GM18519 (cell line): ENCODE data around the gene NPB.

Experiments used
- ATAC-seq: cut with Tn5 transposase; IDR thresholded peaks from one replicate; pipeline ENCODE4 v1.9.1; 2021; ENCODE audit warnings: mild to moderate bottlenecking, moderate library complexity; ENCODE audit not compliant: unreplicated experiment, low FRiP score

NPB gene

DNA sequence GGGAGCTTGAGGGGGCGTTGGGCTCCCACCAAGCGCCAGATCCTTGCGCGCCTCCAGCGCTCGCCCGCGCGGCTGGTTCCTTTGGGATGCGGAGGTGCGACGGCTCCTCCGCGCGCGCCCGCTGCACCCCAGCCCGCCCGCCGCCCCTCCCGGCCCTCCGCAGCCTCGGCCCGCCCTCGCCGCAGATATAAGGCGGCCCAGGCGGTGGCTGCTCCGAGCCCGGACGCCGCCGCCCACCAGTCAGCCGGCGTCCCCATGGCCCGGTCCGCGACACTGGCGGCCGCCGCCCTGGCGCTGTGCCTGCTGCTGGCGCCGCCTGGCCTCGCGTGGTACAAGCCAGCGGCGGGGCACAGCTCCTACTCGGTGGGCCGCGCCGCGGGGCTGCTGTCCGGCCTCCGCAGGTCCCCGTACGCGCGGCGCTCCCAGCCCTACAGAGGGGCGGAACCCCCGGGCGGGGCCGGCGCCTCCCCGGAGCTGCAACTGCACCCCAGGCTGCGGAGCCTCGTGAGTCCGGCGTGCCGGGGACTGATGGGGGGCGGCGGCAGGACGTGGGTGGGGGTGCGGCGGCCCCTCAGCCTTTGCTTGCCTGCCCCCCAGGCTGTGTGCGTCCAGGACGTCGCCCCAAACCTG is at the start of gene NPB:
Gene NPB (plus strand): TSS at position 216 of the 630 bp plus-strand sequence. CDS start 40 bp downstream, at position 256.
- ATAC-seq = no peak

- no peak for ATAC-seq
These were observed 46.9 kb upstream of the NPB start for GRCh38 chr17:81854974-81855774.

DNA sequence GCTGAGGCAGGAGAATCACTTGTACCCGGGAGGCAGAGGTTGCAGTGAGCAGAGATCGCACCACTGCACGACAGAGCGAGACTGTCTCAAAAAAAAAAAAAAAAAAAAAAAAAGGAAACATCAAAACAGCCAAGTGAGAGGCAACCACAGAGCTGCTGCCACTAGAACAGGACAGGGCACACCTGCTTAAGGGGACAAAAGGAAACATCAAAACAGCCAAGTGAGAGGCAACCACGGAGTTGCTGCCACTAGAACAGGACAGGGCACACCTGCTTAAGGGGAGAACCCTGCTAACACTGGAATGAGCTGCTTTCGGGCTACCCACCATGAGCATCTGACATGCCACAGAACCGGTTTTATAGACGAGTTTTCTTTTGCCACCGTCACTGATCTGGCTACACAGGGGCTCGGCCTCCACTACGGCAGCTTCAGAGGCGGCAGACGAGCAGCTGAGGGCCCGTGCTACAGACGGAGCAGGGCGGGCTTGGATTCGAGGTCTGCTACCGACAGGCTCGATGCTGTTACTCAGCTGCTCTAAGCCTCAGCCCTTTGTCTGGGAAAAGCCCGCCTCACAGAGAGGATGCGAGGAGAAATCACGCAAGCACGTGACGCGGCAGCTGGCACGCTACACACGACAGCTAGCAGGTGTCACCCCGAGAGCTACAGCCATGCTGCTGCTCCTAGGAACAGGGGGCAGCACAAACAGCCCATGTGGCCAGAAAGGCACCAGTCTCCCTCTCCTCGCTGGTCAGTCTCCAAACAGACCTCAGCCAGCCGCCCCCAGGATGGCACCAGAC is 43.7 kb upstream of the NPB start:
- no peak for ATAC-seq

DNA sequence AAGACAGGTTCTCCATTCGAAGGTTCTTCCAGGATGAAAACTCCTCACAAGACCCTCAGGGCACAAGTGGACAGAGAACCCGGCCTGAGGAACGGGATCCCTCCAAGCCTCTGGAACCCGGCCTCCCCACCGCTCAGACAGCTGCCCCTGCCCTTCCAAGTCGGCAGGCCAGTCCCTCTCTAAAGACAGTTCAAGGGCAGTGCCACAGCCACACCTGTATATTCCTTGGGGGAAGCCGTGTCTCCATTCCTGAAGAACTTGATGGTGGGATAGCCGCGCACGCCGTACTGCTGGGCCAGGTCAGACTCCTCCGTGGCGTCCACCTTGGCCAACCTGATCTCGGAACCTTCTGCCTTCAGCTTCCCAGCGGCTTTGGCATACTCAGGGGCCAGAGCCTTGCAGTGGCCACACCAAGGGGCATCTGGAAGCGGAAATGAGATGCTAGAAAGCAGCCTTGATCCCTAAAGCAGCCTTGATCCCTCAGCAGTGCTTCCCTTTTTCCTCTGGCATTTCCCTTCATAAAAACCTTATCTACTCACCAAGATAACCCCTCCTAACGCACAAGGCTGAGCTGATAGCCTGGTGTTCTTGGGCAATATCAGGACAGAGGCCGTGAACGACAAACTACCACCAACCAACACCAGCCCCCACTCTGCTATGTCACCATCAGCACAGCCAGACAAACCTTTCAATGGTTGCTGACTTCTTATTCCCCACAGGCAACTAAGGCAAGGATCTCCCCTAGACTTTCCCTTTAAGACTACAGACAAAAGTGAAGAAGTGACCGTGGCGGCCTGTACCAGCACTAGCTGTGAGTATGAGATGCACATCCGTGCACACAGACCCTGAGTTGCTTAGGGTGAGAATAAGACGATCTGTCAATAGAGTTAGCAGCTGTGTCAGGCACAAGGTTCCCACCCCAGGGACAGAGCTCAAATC is 42.8 kb upstream of the NPB start:
- no peak for ATAC-seq

DNA sequence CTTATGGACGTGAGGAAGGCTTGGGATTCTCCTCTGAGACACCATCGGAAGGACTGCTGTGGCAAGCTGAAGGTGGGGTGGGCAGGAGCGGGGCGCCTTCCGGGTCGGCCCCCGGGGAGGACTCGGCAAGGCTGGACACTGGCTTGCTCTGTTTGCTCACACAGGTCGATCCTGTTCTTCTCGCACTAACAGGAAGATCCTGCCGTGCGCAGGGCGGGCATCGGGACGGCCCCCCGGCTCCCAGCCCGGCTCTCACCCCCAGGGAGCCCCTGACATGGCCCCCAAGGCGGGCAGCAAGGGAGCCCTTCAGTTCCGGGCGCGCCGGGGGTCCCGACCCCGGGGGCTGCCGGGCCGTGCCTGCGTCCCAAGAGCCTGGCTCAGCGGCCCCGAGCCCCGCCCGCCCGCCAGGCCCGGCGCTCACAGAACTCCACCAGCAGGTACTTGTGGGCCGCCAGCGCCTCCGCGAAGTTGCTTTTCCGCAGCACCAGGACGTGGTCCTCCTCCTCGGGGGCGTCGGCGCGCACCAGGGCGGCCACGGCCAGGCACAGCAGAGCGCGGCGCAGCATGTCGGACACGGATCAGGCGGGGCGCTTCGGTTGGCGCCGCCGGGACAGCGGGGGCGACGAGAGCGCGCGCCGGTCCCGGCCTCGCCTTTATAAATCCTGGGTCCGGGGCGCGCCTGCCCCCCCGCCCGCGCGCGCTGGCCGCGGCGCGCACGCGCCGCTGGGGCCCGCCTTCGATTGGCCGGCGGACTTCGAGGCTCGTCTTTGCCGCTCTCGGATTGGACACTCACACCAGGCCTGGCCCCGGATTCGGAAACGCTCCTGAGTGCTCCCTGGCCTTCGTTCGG is 41.9 kb upstream of the NPB start, which contains the start of gene P4HB:
Gene P4HB (minus strand): TSS at position 630 of the 850 bp plus-strand sequence. CDS start 64 bp downstream, at position 566.
- peak; percentile 59 for ATAC-seq

- ATAC-seq = peak; percentile 67
These were observed 41.1 kb upstream of the NPB start for GRCh38 chr17:81860756-81861568.

DNA sequence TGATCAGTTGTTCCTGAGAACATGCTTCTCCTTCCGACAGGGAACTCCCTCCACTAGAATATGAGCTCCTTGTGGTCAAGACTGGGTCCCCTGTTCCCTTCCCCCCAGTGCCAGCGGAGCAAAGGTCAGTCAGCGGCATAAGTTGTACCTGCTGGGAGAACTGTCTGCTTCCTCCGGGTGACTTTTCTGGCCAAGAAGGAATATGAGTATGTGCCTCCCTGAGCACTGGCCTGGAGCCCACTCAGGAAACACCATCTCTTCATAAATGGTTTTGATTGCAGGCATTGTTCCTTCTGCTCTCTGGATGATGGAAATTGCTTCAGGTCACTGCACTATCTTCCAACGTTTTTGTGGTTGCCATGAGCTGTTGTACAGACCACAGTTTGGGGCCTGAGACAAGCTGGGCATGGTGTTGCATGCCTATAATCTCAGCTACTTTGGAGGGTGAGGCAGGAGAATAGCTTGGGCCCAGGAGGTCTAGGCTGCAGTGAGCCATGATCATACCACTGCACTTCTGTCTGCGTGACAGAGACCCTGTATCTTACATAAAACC is 38.8 kb upstream of the NPB start:
- ATAC-seq = no peak

DNA sequence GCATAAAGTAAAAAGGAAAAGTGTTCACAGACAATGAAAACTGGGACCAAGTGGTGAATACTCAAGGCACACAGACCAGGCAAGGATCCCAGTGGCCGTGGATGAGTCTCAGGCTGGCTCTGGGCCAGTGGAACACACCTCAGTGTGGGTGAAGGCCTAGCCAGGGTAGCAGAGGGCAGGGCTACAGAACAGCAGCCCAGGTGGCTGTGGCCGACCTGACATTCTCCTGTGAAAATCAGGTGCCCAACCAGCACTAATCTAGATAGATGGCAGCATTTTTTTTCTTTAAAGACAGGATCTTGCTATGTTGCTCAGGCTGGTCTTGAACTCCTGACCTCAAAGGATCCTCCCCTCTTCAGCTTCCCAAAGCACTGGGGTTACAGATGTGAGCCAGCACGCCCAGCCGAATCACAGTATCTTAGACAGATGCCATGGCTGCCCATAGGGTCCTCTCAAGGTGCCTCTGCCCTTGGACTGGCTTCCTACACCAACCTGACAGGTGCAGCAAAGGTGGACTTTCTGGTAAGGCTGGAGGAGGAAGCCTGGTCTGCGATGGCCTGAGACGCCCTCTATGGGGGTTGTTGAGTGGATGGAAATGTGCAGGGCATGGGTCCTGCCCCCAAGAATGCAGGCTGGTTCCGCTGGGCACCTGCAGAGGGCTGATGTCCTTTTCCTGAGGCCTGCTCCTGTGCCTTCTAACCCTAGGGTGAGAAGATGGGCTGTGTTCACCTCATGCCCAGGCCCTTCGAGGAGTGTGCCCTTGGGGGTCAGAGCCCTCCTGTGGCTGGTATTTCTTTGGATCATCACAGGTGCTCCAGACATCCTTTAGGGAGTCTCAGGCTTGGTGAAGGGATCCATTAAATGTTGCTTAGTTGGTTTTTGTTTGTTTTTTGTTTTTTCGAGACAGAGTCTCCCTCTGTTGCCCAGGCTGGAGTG is 37.9 kb upstream of the NPB start:
- no peak for ATAC-seq

GRCh38 chr17:81865358-81865732 is 36.7 kb upstream of the NPB start:
- ATAC-seq = no peak

DNA sequence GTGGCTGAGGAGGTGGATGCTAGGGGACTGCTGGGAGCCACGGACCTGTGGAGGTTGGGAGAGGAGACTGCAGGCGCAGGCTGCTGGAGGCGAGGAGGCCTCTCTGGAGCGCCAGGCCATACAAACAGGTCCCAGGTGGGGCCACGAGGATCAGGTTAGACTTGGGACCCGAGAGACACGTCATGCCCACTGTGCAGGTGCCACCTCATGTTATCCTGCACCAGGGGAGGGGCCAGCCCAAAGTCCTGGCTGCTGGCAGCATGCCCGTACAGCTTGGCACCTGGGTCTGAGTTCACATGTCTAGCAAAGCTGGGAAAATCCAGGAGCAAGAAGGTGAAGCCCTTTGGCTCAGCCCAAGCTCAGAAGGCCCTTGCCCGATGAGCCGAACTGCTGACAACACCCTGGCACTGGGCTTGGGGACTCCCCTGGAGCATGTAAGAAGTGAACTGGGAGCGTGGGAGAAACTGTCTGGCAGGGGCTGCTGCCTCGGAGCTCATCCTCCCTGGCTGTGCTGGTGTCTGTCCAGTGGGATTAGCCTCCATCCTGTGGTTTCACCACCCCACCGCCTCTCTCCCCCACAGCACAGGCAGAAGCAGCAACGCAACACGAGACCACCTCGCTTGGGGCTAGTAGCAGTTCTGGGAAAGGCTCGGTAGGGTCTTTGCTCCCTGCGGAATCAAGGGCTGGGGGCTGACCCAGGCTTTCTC is 36.2 kb upstream of the NPB start:
- no peak for ATAC-seq

DNA sequence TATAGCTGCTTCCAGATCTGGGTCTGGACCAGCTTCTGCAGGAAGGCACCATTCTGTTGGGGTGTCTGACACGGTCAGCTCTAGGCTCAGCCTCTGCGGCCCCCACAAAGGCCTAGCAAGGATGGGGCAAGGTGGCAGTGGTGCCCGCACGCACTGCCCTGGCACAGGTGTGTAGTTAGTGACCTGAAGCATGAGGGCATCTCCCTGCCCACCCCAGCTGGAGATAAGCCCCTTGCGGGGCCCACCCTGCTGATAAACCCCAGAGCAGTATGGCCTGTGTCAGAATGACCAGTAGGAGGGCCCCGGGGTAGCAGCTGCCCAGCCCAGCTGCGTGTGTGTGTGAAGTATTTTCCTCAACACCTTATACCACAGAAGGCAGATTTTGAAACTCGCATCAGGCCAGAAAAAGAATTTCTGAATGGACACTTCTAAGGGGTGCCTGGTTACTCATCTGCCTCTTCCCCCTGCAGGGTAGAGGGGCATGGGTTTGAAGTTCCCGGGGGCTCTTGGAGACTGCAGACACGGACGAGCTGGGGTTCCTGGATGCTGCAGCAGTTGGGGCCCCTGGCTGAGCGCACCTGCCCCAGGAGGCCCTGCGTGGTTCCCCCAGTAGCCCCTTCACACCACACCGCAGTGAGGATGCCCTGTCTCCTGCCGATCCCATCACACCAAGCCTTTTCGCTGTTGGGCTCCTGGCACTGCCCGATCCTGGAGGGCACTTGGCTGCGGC is 35.4 kb upstream of the NPB start:
- ATAC-seq = no peak

DNA sequence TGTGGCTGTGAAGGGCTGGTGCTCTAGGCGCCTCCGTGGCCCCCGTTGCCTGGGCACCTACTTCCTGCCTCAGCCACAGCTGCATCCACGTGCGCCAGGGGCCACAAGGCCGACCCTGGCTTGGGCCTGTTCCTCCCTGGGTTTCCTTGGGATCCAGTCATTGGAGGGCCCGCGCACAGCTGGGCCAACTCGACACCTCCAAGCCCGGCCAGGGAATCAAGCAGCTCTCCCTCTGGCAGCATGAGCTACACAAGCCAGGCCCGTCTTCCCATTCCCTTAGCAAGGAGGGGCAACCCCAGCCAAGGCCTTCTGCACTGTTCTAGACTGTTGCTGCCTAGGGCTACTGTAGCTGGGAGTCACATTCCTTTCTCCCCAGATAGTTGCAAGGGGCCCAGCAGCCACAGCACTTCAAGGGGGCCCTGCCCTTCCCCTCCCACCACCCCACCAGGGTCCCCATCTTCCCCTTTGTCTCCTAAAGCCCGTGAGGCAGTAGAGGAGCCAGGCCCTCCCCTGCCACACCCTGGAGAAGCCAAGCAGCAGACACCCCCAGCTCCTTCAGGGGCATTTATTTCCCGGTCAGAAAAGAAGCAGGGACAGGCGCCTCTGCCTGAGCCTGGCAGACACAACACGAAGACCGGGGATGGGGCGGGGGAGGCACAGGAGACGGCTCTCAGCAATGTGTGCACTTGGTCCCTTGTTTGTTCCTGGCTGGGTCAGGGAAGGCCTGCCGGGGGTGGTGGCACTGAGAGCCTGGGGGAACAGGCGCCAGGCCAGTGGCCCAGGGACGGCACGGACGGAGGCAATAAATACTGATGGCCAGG is 34.7 kb upstream of the NPB start:
- ATAC-seq = no peak

GRCh38 chr17:81867991-81868673 is 33.9 kb upstream of the NPB start:
- no peak for ATAC-seq

GRCh38 chr17:81868674-81869220 is 33.3 kb upstream of the NPB start:
- no peak for ATAC-seq
